Measurements from ENCODE around the gene STRAP.

DNA sequence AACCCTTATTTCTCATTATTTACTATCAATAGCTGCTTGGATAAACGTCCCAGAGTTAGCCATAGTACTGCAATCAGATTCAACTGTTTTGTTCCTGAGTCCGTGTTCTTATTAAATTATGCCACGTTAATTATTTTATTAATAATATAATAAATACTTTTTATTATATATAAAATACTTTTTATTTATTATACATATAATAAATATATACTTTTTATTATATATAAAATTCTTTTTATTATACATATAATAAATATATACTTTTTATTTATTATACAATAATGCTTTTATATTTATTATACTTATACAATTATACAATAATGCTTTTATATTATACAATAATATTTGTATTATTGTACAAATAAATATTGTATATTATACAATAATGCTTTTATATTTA lies 11.1 kb downstream of the STRAP start:
- no peak for TF ChIP-seq RFX5 (IDR thresholded peaks at IDR 0.05; ENCODE audit: low read length)
- no peak for TF ChIP-seq EZH2phosphoT487 (IDR thresholded peaks at IDR 0.05; ENCODE audit: borderline replicate concordance, low read depth)
- TF ChIP-seq EP300 (IDR thresholded peaks at IDR 0.05; ENCODE audit: borderline replicate concordance in 1 of 2, low read depth in 1 of 2, low read length in 1 of 2): no peak
- TF ChIP-seq, protein P1, sequence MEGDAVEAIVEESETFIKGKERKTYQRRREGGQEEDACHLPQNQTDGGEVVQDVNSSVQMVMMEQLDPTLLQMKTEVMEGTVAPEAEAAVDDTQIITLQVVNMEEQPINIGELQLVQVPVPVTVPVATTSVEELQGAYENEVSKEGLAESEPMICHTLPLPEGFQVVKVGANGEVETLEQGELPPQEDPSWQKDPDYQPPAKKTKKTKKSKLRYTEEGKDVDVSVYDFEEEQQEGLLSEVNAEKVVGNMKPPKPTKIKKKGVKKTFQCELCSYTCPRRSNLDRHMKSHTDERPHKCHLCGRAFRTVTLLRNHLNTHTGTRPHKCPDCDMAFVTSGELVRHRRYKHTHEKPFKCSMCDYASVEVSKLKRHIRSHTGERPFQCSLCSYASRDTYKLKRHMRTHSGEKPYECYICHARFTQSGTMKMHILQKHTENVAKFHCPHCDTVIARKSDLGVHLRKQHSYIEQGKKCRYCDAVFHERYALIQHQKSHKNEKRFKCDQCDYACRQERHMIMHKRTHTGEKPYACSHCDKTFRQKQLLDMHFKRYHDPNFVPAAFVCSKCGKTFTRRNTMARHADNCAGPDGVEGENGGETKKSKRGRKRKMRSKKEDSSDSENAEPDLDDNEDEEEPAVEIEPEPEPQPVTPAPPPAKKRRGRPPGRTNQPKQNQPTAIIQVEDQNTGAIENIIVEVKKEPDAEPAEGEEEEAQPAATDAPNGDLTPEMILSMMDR (IDR thresholded peaks at IDR 0.05): no peak
- TF ChIP-seq GABPA (IDR thresholded peaks at IDR 0.05; ENCODE audit: low read depth): no peak
- TF ChIP-seq CHD2 (IDR thresholded peaks at IDR 0.05; ENCODE audit: low read length, partially characterized antibody): no peak
- TF ChIP-seq, protein P2, sequence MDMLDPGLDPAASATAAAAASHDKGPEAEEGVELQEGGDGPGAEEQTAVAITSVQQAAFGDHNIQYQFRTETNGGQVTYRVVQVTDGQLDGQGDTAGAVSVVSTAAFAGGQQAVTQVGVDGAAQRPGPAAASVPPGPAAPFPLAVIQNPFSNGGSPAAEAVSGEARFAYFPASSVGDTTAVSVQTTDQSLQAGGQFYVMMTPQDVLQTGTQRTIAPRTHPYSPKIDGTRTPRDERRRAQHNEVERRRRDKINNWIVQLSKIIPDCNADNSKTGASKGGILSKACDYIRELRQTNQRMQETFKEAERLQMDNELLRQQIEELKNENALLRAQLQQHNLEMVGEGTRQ (IDR thresholded peaks at IDR 0.05; ENCODE audit: borderline replicate concordance, low read depth, low read length): no peak
- TF ChIP-seq POLR2AphosphoS5 (IDR thresholded peaks at IDR 0.05; ENCODE audit: low read depth, low read length): no peak
- TF ChIP-seq, protein P3, sequence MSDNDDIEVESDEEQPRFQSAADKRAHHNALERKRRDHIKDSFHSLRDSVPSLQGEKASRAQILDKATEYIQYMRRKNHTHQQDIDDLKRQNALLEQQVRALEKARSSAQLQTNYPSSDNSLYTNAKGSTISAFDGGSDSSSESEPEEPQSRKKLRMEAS (IDR thresholded peaks at IDR 0.05; ENCODE audit: low read depth): no peak
- TF ChIP-seq RAD21 (IDR thresholded peaks at IDR 0.05; ENCODE audit: low read length): no peak
- no peak for TF ChIP-seq MXI1 (IDR thresholded peaks at IDR 0.05; ENCODE audit: low read depth, low read length)
- no peak for TF ChIP-seq NRF1 (IDR thresholded peaks at IDR 0.05; ENCODE audit: low read depth, low read length)

All from SK-N-SH (cell line).